ENCODE results near the gene C16orf86.

DNA sequence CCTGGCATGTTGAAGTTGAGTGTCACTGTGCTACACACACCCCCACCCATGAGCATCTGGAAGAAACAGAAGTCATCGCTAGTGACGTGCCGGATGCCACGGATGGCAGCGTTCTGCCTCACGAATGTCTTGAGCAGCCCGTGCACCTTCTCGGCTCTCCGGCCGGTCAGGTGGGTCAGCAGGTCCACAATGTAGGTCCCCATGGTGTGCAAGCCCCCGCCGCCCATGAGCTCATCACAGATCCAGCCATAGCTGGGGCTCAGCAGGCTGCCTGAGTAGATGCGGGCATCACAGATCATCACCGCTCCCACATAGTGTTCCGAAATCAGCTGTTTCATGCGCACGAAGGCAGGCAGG lies 8.9 kb downstream of the C16orf86 start:
- TF ChIP-seq POLR2A (IDR thresholded peaks at IDR 0.05; ENCODE audit: control extremely low read depth in 1 of 2, low read depth in 2 of 2, low read length in 2 of 2) (no peak), ZNF274 (IDR thresholded peaks at IDR 0.05; ENCODE audit: borderline replicate concordance, extremely low read depth, low read length) (no peak), E2F6 (IDR thresholded peaks at IDR 0.05) (no peak), CTCF (IDR thresholded peaks at IDR 0.05; ENCODE audit: control extremely low read depth in 1 of 3, insufficient read depth in 1 of 3, low read depth in 1 of 3, low read length in 3 of 3) (no peak), MAX (IDR thresholded peaks at IDR 0.05) (no peak), SIN3A (conservative IDR thresholded peaks at IDR 0.05 in 1 of 2, IDR thresholded peaks at IDR 0.05 in 1 of 2; ENCODE audit: low read depth in 1 of 2, low read length in 2 of 2) (no peak), USF2 (IDR thresholded peaks at IDR 0.05; ENCODE audit: low read length) (no peak), HDAC6 (IDR thresholded peaks at IDR 0.05; ENCODE audit: low read depth, low read length) (no peak), POLR2AphosphoS5 (IDR thresholded peaks at IDR 0.05; ENCODE audit: low read depth, low read length) (no peak), SRF (IDR thresholded peaks at IDR 0.05; ENCODE audit: low read depth, low read length) (no peak), EZH2 (IDR thresholded peaks at IDR 0.05; ENCODE audit: low read depth, low read length, severe bottlenecking) (no peak)

All from H1 (cell line).